Measurements from ENCODE around the gene RAB28.
A peak's percentile ranks its signal among the peaks of the same experiment; 100 is the strongest.
"Not testable (repeated sequence)": the region's sequence is repeated elsewhere in the genome, so short reads cannot be mapped to it uniquely, and the experiment has no call there.

RAB28 gene

GRCh38 chr4:13396161-13396560 lies 88.0 kb downstream of the RAB28 start:
- Mint-ChIP-seq H3K4me1 (no peaks in the 10 kb centered on the region), H3K9me3 (no peaks in the 10 kb centered on the region), H3K27ac (no peak overlapping the region), H3K36me3 (ENCODE audit: low read depth) (peaks cover 9% of the 10 kb centered on the region), H3K4me3 (no peak overlapping the region), H3K27me3 (no peaks in the 10 kb centered on the region)
- ATAC-seq: no peak
- DNase-seq: no peak

- Mint-ChIP-seq H3K9me3 (peaks cover 22% of the 10 kb centered on the region), H3K4me1 (peaks cover 26% of the 10 kb centered on the region), H3K36me3 (ENCODE audit: low read depth) (peaks cover 31% of the 10 kb centered on the region)
- not testable (repeated sequence) for H3K27me3 Mint-ChIP-seq, H3K4me3 Mint-ChIP-seq, DNase-seq, ATAC-seq, H3K27ac Mint-ChIP-seq
Measured at GRCh38 chr4:13389901-13390300, 94.2 kb downstream of the RAB28 start.

GRCh38 chr4:13386405-13387107 lies 97.6 kb downstream of the RAB28 start:
- DNase-seq (no peak), ATAC-seq (peak; percentile 49)
- Mint-ChIP-seq H3K4me3 (no peak overlapping the region), H3K27me3 (no peaks in the 10 kb centered on the region), H3K4me1 (peaks cover 26% of the 10 kb centered on the region), H3K9me3 (peaks cover 22% of the 10 kb centered on the region), H3K36me3 (ENCODE audit: low read depth) (peaks cover 35% of the 10 kb centered on the region), H3K27ac (no peak overlapping the region)

- Mint-ChIP-seq H3K4me1 (peaks cover 19% of the 10 kb centered on the region), H3K9me3 (peaks cover 14% of the 10 kb centered on the region), H3K27ac (no peak overlapping the region), H3K27me3 (no peaks in the 10 kb centered on the region), H3K4me3 (no peak overlapping the region), H3K36me3 (ENCODE audit: low read depth) (peaks cover 21% of the 10 kb centered on the region)
- ATAC-seq (no peak), DNase-seq (no peak)
Measured at GRCh38 chr4:13384055-13384454, 100.1 kb downstream of the RAB28 start.

GRCh38 chr4:13378973-13379759 lies 105.0 kb downstream of the RAB28 start:
- Mint-ChIP-seq H3K27ac (no peak overlapping the region), H3K36me3 (ENCODE audit: low read depth) (peaks cover 11% of the 10 kb centered on the region), H3K4me3 (no peak overlapping the region), H3K9me3 (no peaks in the 10 kb centered on the region), H3K27me3 (no peaks in the 10 kb centered on the region), H3K4me1 (no peaks in the 10 kb centered on the region)
- ATAC-seq: no peak
- no peak for DNase-seq

GRCh38 chr4:13371048-13371447 lies 113.1 kb downstream of the RAB28 start:
- no peaks in the 10 kb centered on the region for H3K4me1 Mint-ChIP-seq
- no peak for DNase-seq
- H3K27me3 Mint-ChIP-seq: no peaks in the 10 kb centered on the region
- H3K9me3 Mint-ChIP-seq: no peaks in the 10 kb centered on the region
- no peak for ATAC-seq
- H3K27ac Mint-ChIP-seq: no peak overlapping the region
- H3K4me3 Mint-ChIP-seq: no peak overlapping the region
- peaks cover 20% of the 10 kb centered on the region for H3K36me3 Mint-ChIP-seq (ENCODE audit: low read depth)

GRCh38 chr4:13368217-13368616 lies 115.9 kb downstream of the RAB28 start:
- Mint-ChIP-seq H3K4me3 (no peak overlapping the region), H3K4me1 (no peaks in the 10 kb centered on the region), H3K27ac (no peak overlapping the region), H3K27me3 (no peaks in the 10 kb centered on the region), H3K9me3 (no peaks in the 10 kb centered on the region), H3K36me3 (ENCODE audit: low read depth) (peaks cover 28% of the 10 kb centered on the region)
- ATAC-seq: no peak
- DNase-seq: no peak

- ATAC-seq: no peak
- no peak for DNase-seq
- Mint-ChIP-seq H3K27me3 (no peaks in the 10 kb centered on the region), H3K9me3 (no peaks in the 10 kb centered on the region), H3K4me1 (no peaks in the 10 kb centered on the region), H3K36me3 (ENCODE audit: low read depth) (peaks cover 28% of the 10 kb centered on the region), H3K4me3 (no peak overlapping the region), H3K27ac (no peak overlapping the region)
Measured at GRCh38 chr4:13367691-13368090, 116.4 kb downstream of the RAB28 start.

- Mint-ChIP-seq H3K9me3 (no peaks in the 10 kb centered on the region), H3K36me3 (ENCODE audit: low read depth) (peaks cover 25% of the 10 kb centered on the region), H3K4me3 (no peak overlapping the region), H3K4me1 (no peaks in the 10 kb centered on the region), H3K27ac (no peak overlapping the region), H3K27me3 (no peaks in the 10 kb centered on the region)
- ATAC-seq (no peak), DNase-seq (no peak)
Measured at GRCh38 chr4:13367244-13367643, 116.9 kb downstream of the RAB28 start.

- no peak for DNase-seq
- peaks cover 27% of the 10 kb centered on the region for H3K36me3 Mint-ChIP-seq (ENCODE audit: low read depth)
- no peaks in the 10 kb centered on the region for H3K4me1 Mint-ChIP-seq
- no peaks in the 10 kb centered on the region for H3K9me3 Mint-ChIP-seq
- no peak overlapping the region for H3K27ac Mint-ChIP-seq
- H3K4me3 Mint-ChIP-seq: no peak overlapping the region
- no peaks in the 10 kb centered on the region for H3K27me3 Mint-ChIP-seq
- no peak for ATAC-seq
Measured at GRCh38 chr4:13365195-13365594, 118.9 kb downstream of the RAB28 start.

GRCh38 chr4:13364653-13365052 lies 119.5 kb downstream of the RAB28 start:
- ATAC-seq (no peak), DNase-seq (no peak)
- Mint-ChIP-seq H3K9me3 (no peaks in the 10 kb centered on the region), H3K36me3 (ENCODE audit: low read depth) (peaks cover 27% of the 10 kb centered on the region), H3K4me3 (no peak overlapping the region), H3K4me1 (no peaks in the 10 kb centered on the region), H3K27me3 (no peaks in the 10 kb centered on the region), H3K27ac (no peak overlapping the region)

GRCh38 chr4:13364172-13364571 lies 120.0 kb downstream of the RAB28 start:
- H3K27ac Mint-ChIP-seq: no peak overlapping the region
- H3K36me3 Mint-ChIP-seq (ENCODE audit: low read depth): peaks cover 25% of the 10 kb centered on the region

GRCh38 chr4:13359809-13360208 lies 124.3 kb downstream of the RAB28 start:
- Mint-ChIP-seq H3K36me3 (ENCODE audit: low read depth) (peaks cover 10% of the 10 kb centered on the region), H3K27me3 (no peaks in the 10 kb centered on the region), H3K27ac (no peak overlapping the region), H3K4me1 (no peaks in the 10 kb centered on the region), H3K9me3 (no peaks in the 10 kb centered on the region), H3K4me3 (no peak overlapping the region)
- DNase-seq (no peak), ATAC-seq (no peak)

More at GRCh38 chr4:13364172-13364571, 120.0 kb downstream of the RAB28 start:
- no peak overlapping the region for H3K4me3 Mint-ChIP-seq
- H3K9me3 Mint-ChIP-seq: no peaks in the 10 kb centered on the region
- no peak for ATAC-seq
- DNase-seq: no peak
- H3K27me3 Mint-ChIP-seq: no peaks in the 10 kb centered on the region
- H3K4me1 Mint-ChIP-seq: no peaks in the 10 kb centered on the region

- Mint-ChIP-seq H3K27ac (no peak overlapping the region), H3K9me3 (no peaks in the 10 kb centered on the region), H3K4me3 (no peak overlapping the region), H3K4me1 (no peaks in the 10 kb centered on the region), H3K27me3 (no peaks in the 10 kb centered on the region), H3K36me3 (ENCODE audit: low read depth) (peaks cover 12% of the 10 kb centered on the region)
- no peak for ATAC-seq
- no peak for DNase-seq
Measured at GRCh38 chr4:13355111-13355880, 128.8 kb downstream of the RAB28 start.

GRCh38 chr4:13349096-13349495 lies 135.0 kb downstream of the RAB28 start:
- Mint-ChIP-seq H3K4me1 (no peaks in the 10 kb centered on the region), H3K27ac (no peak overlapping the region), H3K36me3 (ENCODE audit: low read depth) (peaks cover 15% of the 10 kb centered on the region), H3K27me3 (no peaks in the 10 kb centered on the region), H3K4me3 (no peak overlapping the region), H3K9me3 (peaks cover 6% of the 10 kb centered on the region)
- DNase-seq (no peak), ATAC-seq (no peak)
